Measurements from ENCODE around the gene RGS7.
"Not testable (repeated sequence)": the region's sequence is repeated elsewhere in the genome, so short reads cannot be mapped to it uniquely, and the experiment has no call there.

The RGS7 gene

DNA sequence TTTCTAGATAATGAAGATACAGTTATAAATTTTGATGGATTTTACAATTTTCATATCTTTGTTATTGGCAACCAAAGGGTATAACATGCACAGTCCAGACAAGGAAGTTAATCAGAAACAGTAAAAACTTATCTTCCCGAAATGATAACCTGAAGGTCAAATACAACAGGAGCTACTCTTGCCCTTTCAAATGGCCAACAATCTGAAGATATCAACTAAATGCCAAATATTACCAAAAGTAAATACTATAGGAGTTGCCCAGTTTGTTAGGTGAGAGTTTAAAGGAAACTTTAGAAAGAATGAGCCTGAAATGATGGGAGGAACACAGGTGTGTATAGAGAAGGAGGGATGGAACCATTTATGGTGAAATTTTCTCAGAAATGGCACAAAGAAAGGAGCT, 153.2 kb downstream of the RGS7 start:
- DNase-seq = no peak

DNA sequence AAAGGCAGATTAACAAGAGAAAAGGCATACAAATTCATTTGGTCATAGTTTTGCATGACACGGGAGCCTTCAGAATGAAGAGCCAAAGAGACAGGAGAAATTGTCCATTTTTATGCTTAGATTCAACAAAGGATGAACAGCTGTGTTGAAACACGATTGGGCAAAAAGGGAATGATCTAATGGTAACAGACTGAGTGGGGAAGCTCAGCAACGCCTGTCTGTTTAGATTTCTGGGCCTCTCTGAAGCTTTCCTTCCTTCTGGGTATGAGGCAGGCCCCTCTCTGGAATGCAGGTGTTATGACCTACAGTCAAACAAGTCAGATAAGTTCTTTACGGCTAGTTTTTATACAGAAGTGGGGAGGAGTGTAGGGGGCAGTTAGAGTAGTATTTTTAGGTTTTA, 154.6 kb downstream of the RGS7 start:
- no peak for DNase-seq

- no peak for DNase-seq
These were observed 170.3 kb downstream of the RGS7 start for GRCh38 chr1:241186716-241187115.

DNA sequence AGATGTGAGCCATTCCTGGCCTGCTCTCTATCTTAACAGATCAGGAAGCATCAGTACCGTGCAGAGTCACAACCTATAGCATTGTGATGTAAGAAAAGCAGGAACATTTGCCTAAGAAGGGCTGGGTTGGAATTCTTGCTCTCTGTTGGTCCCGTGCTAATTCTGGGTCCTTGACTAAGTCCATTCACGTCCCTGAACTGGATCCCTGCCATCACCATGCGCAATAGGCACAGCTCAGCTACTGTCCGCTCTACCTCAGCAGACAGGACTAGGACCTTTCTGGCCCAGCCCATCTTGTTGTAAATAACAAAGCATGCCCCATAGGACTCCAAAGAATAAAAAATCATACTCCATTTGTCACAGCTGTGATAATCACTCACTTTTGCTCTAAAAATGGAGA, 175.0 kb downstream of the RGS7 start:
- DNase-seq = no peak

GRCh38 chr1:241181471-241181870, 175.5 kb downstream of the RGS7 start:
- no peak for DNase-seq

GRCh38 chr1:241180569-241180968, 176.4 kb downstream of the RGS7 start:
- no peak for DNase-seq

DNA sequence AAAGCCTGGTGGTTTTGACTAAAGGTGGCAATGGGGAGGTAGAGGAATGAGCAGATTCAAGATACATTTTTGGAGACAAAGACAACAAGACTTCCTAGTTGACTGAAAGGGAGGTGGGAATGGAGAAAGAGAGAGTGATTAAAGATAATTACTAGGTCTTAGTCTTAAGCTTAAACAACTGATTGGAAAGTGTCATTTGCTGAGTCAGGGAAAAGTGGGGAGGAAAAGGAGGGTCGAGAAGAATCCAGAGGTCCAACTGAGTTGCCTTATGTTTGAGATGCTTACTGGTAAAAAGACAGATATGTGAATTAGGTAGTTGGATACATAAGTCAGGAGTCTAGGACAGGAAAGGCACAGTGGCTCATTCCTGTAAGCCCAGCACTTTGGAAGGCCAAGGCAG, 179.3 kb downstream of the RGS7 start:
- no peak for DNase-seq

DNA sequence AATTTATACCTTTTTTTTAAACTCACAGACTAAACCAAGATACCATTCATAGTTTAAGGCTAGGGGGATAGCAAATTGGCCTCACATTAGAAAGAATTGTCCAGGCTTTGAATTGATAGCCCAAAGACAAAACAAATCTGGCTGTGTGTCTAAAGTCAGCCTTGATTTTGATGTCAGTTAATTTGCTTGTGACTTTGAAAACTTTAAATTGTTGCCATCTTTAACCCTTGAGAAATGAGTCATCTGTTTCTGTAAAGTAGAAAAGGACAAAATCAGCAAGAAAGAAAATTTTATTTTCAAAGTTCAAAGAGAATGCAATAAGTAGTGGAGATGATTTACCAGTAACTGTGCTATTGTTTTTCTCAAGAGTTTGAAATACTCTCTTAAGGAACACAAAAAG, 184.5 kb downstream of the RGS7 start:
- no peak for DNase-seq

DNA sequence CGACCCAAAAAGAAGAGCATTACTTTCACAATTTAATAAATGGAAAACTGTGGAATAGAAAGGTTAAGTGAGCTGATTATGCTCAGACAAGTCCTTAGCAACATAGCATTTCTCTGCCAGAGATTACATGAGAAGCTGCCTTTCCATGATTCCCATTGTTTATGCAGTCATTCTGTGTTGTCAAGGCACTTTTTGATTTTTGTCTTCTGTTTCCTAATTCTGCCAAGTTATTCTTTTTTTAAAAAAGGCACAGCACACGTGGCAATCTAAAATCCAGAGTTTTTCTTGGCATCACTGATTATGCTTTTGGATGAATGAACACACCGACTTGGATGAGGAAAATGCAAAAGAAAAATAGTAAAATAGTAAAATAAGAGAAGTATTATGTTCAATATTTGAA, 185.0 kb downstream of the RGS7 start:
- DNase-seq = no peak

- DNase-seq = no peak
These were observed 189.8 kb downstream of the RGS7 start for GRCh38 chr1:241167121-241167630.

DNA sequence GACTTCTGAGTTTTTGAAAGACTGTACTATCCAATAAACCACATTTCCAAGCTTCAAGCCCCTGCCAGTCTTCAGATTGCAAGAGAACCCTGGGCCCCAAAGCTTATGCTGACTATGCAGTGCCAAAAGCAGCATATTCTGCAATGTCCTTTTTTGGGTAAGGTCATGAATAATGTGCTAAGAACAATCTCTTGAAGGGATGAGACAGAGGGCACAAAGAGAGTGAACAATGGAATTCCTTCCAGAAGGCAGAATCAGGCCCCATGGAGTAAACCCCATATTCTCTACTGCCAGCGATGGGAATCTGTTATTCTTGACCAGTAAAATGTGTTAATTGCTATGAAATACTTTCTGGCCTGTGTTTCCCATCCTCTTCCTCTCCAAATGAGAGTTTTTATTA, 190.4 kb downstream of the RGS7 start:
- no peak for DNase-seq

- DNase-seq = not testable (repeated sequence)
These were observed 191.7 kb downstream of the RGS7 start for GRCh38 chr1:241165256-241165655.

DNA sequence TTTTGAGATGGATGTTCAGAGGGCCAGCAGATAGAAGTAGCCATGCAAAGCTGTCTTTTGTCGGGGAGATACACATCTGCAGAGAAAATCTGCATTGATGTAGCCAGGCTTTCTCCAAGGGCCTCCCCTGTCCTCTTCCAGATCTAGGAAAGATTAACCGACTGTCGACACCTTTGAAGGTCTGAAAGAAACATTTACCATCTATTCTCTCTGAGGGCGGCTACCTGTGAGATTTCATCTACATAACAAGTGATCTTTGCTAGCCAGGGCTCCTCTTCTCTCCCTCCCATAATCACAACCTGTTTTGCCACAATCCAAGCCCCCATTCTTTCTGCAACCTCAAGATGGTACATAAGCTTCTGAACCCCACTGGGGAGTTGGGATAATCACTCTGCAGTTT, 193.6 kb downstream of the RGS7 start:
- DNase-seq = no peak

DNA sequence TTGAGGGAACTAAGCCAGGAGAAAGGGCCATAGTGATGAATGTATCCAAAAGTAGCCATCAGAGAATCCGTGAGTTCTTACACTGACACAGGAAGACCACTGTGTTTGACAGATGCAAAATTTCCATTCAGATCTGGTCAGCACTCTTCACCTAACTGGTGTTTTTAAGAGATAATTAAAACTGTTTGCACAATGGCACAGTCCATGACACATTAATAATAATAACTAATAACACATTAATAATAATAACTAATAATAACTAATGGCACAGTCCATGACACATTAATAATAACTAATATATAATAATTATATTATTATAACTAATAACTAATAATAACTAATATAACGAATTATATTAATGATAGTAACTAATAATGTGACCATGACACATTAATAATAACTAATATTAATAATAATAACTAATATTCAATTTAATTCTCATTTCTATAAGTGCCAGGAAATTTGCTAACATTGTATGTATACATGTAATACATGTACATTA, 195.8 kb downstream of the RGS7 start:
- DNase-seq = no peak

GRCh38 chr1:241157435-241157834, 199.6 kb downstream of the RGS7 start:
- no peak for DNase-seq

GRCh38 chr1:241156231-241156965, 200.6 kb downstream of the RGS7 start:
- DNase-seq = no peak

GRCh38 chr1:241145881-241146280, 211.1 kb downstream of the RGS7 start:
- no peak for DNase-seq

GRCh38 chr1:241143765-241144442, 213.1 kb downstream of the RGS7 start:
- no peak for DNase-seq

DNA sequence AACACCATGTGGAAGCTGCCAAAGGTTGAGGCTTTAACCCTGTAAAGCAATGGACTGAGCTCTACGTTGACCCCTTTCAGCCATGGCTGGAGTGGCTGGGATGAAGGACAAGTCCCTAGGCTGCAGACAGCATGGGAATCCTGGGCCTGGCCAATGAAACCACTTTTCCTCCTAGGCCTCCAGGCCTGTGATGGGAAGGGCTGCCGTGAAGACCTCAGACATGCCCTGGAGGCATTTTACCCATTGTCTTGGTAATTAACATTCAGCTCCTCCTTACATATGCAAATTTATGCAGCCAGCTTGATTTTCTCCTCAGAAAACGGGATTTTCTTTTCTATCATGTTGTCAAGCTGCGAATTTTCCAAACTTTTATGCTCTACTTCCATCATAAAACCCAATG, 214.5 kb downstream of the RGS7 start:
- no peak for DNase-seq

DNA sequence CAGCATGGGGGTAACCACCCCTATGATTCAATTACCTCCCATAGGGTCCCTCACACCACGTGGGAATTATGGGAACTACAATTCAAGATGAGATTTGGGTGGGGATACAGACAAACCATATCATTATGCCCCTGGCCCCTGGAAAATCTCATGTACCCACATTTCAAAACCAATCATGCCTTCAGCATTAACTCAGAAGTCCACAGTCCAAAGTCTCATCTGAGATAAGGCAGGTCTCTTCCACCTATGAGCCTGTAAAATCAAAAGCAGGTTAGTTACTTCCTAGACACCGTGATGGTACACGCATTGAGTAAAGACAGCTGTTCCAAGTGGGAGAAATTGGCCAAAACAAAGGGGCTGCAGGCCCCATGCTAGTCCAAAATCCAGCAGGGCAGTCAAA, 215.4 kb downstream of the RGS7 start:
- DNase-seq = not testable (repeated sequence)

DNA sequence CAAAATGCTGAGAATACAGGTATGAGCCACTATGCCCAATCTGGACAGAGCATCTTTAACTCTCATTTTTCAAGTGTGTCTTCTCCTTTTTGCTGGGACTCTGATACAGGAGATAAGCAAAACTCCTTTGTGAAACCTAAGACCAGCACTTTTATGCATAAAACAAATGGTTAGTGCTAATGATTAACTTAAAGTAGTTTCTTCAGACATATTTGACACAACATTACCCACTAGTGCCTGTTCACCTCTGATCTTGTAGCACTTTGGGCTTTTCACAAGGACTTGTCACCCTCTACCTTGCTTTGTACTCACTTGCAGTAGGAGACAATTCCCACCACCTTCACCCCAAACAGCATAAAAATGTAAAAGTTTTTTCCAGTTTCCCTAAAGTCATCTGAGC, 216.3 kb downstream of the RGS7 start:
- DNase-seq = no peak

- DNase-seq = no peak
These were observed 218.0 kb downstream of the RGS7 start for GRCh38 chr1:241139047-241139446.

DNA sequence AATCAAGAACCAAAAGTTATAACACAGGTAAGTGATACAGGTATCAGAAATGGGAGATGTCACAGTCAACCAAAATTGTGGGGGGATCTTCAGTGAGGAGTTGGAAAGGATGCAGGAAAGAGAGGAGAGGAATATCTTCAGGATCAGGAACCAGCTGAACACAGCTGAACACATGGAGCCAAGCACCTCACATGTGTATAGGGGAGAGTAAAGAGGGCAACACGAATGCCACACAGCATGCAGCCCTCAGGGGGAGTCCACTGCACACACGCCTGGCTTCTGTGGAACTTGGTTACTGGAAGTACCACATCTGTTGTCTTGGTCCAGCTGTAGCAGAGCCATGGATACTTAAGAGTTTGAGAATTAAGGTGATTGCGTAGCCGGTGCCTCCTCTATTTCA, 218.8 kb downstream of the RGS7 start:
- DNase-seq = no peak

DNA sequence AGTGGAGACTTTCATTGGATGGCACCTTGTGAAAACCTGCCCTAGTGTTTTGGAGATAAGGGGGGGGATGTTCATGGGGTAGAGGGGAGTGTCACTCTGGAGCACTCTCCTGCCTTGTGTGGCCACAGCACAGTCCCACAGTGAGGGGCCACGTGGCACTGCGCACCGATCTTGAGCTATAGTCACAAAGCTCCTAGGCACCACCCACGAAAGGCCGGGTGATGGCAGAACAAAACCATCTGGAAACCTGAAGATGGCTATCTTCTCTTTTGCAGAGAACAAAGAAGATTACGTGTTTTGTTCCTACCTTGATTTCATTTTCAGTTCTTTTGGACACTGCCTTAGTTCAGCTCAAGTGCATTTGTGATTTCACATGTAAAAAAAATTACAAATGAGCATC, 220.6 kb downstream of the RGS7 start:
- DNase-seq = no peak

Measured in NCI-H187 treated with DMSO at 0.1 percent for 48 hours (cell line).